H1 (cell line): Measurements from ENCODE around the gene TBC1D16. TPM values are rescaled to one million over a fixed set of nuclear protein-coding genes. Genes with fewer than 3 reads are reported as not detected.
A peak's percentile ranks its signal among the peaks of the same experiment; 100 is the strongest.

ENCODE experiments used
- CTCF ChIA-PET: fragments of 300-600 bp; sonication (Branson Sonifier 250); formaldehyde crosslinking; loops from one replicate; lab custom pipeline; 2021; ENCODE audit not compliant: partially characterized antibody; lab: Charles Lee
- POLR2A ChIA-PET: fragments of 300-600 bp; sonication (Branson Sonifier 250); formaldehyde crosslinking; loops from one replicate; lab custom pipeline; 2021; ENCODE audit warnings: inconsistent platforms; ENCODE audit not compliant: partially characterized antibody; lab: Charles Lee
- DNase-seq, 2 experiments: peaks; one replicate each; pipeline versions ENCODE4 v3.0.0 to v3.0.0-alpha.2; 2010 to 2022; ENCODE audit warnings: low spot score in 2 of 2, low read depth in 1 of 2, mixed read lengths in 1 of 2
- FAIRE-seq: peaks from 2 replicates; lab custom pipeline; 2011; peaks lifted over from hg19 to GRCh38; lab: Jason Lieb, UNC
- H2AFZ ChIP-seq: 2 replicates; pipeline ENCODE4 v1.8.1; 2012; ENCODE audit warnings: low read length, inconsistent platforms
- H2AK5ac ChIP-seq: 2 replicates; pipeline ENCODE4 v1.6.1; 2013; ENCODE audit warnings: low read depth, low read length
- H2BK120ac ChIP-seq: replicated peaks from 2 replicates; pipeline ENCODE3; 2013; ENCODE audit warnings: low read depth, low read length, inconsistent platforms
- H2BK12ac ChIP-seq: 2 replicates; pipeline ENCODE4 v1.6.1; 2013; ENCODE audit warnings: low read depth, low read length
- H2BK15ac ChIP-seq: 2 replicates; pipeline ENCODE4 v1.6.1; 2013; ENCODE audit warnings: low read length
- H2BK20ac ChIP-seq: 2 replicates; pipeline ENCODE4 v1.6.1; 2013; ENCODE audit warnings: low read length
- H2BK5ac ChIP-seq: 2 replicates; pipeline ENCODE4 v1.6.1; 2013; ENCODE audit warnings: low read depth, low read length
- H3K14ac ChIP-seq: 2 replicates; pipeline ENCODE4 v1.6.1; 2013; ENCODE audit warnings: inconsistent platforms; ENCODE audit not compliant: insufficient read length
- H3K18ac ChIP-seq: 2 replicates; pipeline ENCODE4 v1.6.1; 2013; ENCODE audit warnings: low read length; ENCODE audit errors: extremely low read depth
- H3K23ac ChIP-seq: 2 replicates; pipeline ENCODE4 v1.6.1; 2013; ENCODE audit warnings: inconsistent platforms; ENCODE audit not compliant: insufficient read length
- H3K23me2 ChIP-seq: 2 replicates; pipeline ENCODE4 v1.6.1; 2013; ENCODE audit warnings: low read depth, low read length
- H3K27ac ChIP-seq: 2 replicates; pipeline ENCODE4 v1.6.1; 2011; ENCODE audit warnings: low read depth, low read length, inconsistent platforms
- H3K27me3 ChIP-seq, 4 experiments: replicated peaks in 1 of 4; 1 replicate in 1 of 4; 2 replicates in 3 of 4; pipeline versions ENCODE4 v1.6.1 to v1.8.1; 2011 to 2013; ENCODE audit warnings: low read length in 3 of 4, mild to moderate bottlenecking in 3 of 4, inconsistent platforms in 2 of 4, mixed read lengths in 2 of 4, moderate library complexity in 1 of 4; ENCODE audit not compliant: control insufficient read depth in 3 of 4, insufficient read depth in 3 of 4; ENCODE audit errors: extremely low read depth in 1 of 4
- H3K36me3 ChIP-seq, 4 experiments: 2 replicates each; pipeline versions ENCODE4 v1.6.1 to v1.8.1; 2011 to 2013; ENCODE audit warnings: mild to moderate bottlenecking in 4 of 4, low read length in 3 of 4, moderate library complexity in 2 of 4, control low read depth in 1 of 4, inconsistent platforms in 1 of 4; ENCODE audit not compliant: insufficient read depth in 4 of 4, control insufficient read depth in 2 of 4
- H3K4ac ChIP-seq: replicated peaks from 2 replicates; pipeline ENCODE3; 2013; ENCODE audit warnings: low read length, low read depth, mixed read lengths, inconsistent platforms; ENCODE audit not compliant: insufficient read length
- H3K4me1 ChIP-seq, 4 experiments: replicated peaks in 1 of 4; 1 replicate in 1 of 4; 2 replicates in 3 of 4; pipeline versions ENCODE4 v1.6.1 to v1.8.1; 2011 to 2013; ENCODE audit warnings: low read length in 3 of 4, inconsistent platforms in 2 of 4, mixed read lengths in 1 of 4; ENCODE audit not compliant: insufficient read depth in 4 of 4, control insufficient read depth in 3 of 4
- H3K4me2 ChIP-seq, 2 experiments: 2 replicates each; pipeline versions ENCODE4 v1.6.1 to v1.8.1; 2011 to 2013; ENCODE audit warnings: low read depth in 2 of 2, low read length in 2 of 2, control low read depth in 1 of 2, inconsistent platforms in 1 of 2, mild to moderate bottlenecking in 1 of 2; ENCODE audit not compliant: insufficient read depth in 1 of 2
- H3K4me3 ChIP-seq, 4 experiments: fragments of 200-600, 300-600 bp in 1 of 4; sonication (generic), shearing (Covaris generic), sonication (Bioruptor Twin) in 1 of 4; 2 replicates each; pipeline versions ENCODE4 v1.5.1 to v1.8.1; 2011 to 2016; ENCODE audit warnings: low read length in 4 of 4, low read depth in 3 of 4, control low read depth in 2 of 4, inconsistent platforms in 2 of 4, mild to moderate bottlenecking in 2 of 4, mixed read lengths in 1 of 4, moderate library complexity in 1 of 4; ENCODE audit not compliant: insufficient read depth in 2 of 4; ENCODE audit errors: extremely low read depth in 1 of 4
- H3K56ac ChIP-seq: replicated peaks from 2 replicates; pipeline ENCODE3; 2013; ENCODE audit warnings: low read depth, mild to moderate bottlenecking, mixed read lengths, low read length, inconsistent platforms; ENCODE audit not compliant: insufficient read length
- H3K79me1 ChIP-seq: 2 replicates; pipeline ENCODE4 v1.6.1; 2013; ENCODE audit warnings: low read depth, low read length, control low read depth
- H3K79me2 ChIP-seq, 2 experiments: 2 replicates each; pipeline versions ENCODE4 v1.6.1 to v1.8.1; 2012 to 2013; ENCODE audit warnings: low read length in 2 of 2, mild to moderate bottlenecking in 2 of 2, inconsistent platforms in 1 of 2; ENCODE audit not compliant: insufficient read depth in 2 of 2, control insufficient read depth in 1 of 2
- H3K9ac ChIP-seq, 4 experiments: replicated peaks in 1 of 4; 1 replicate in 1 of 4; 2 replicates in 3 of 4; pipeline versions ENCODE4 v1.6.1 to v1.8.1; 2011 to 2013; ENCODE audit warnings: low read depth in 3 of 4, low read length in 3 of 4, control low read depth in 2 of 4, mild to moderate bottlenecking in 2 of 4, moderate library complexity in 2 of 4, inconsistent platforms in 1 of 4; ENCODE audit errors: extremely low read depth in 1 of 4
- H3K9me3 ChIP-seq, 2 experiments: 2 replicates each; pipeline versions ENCODE4 v1.6.1 to v1.8.1; 2012 to 2013; ENCODE audit warnings: mild to moderate bottlenecking in 2 of 2, moderate library complexity in 2 of 2, control low read depth in 1 of 2, inconsistent platforms in 1 of 2, low read depth in 1 of 2, low read length in 1 of 2, mixed read lengths in 1 of 2; ENCODE audit not compliant: insufficient read depth in 2 of 2
- H4K20me1 ChIP-seq, 2 experiments: replicated peaks in 1 of 2; 2 replicates each; pipeline versions ENCODE3 to v1.8.1; 2011 to 2013; ENCODE audit warnings: inconsistent platforms in 2 of 2, low read length in 2 of 2, mild to moderate bottlenecking in 1 of 2; ENCODE audit not compliant: insufficient read depth in 2 of 2, control insufficient read depth in 1 of 2
- H4K5ac ChIP-seq: 2 replicates; pipeline ENCODE4 v1.6.1; 2013; ENCODE audit warnings: low read length, low read depth, mixed read lengths, inconsistent platforms; ENCODE audit not compliant: insufficient read length
- H4K8ac ChIP-seq: 2 replicates; pipeline ENCODE4 v1.8.0; 2013; ENCODE audit warnings: mild to moderate bottlenecking, moderate library complexity, low read length, inconsistent platforms; ENCODE audit not compliant: insufficient read depth; ENCODE audit errors: extremely low read depth
- H4K91ac ChIP-seq: replicated peaks from 2 replicates; pipeline ENCODE3; 2013; ENCODE audit warnings: low read length, mixed read lengths, inconsistent platforms; ENCODE audit not compliant: insufficient read length
- SRF ChIP-seq: IDR thresholded peaks from 2 replicates; pipeline ENCODE4 v1.6.1; 2011; ENCODE audit warnings: mild to moderate bottlenecking, low read depth, low read length, moderate library complexity
- WGBS, 2 experiments: shearing (Covaris generic) in 1 of 2; methylation state at CpG; one replicate each; pipeline versions ENCODE4 v1.1.6 to v1.1.7; 2013 to 2015; ENCODE audit warnings: low lambda C conversion rate in 2 of 2, mixed read lengths in 2 of 2, inconsistent platforms in 1 of 2, low coverage in 1 of 2, missing lambda C conversion rate in 1 of 2; ENCODE audit not compliant: insufficient replicate concordance in 2 of 2, insufficient coverage in 1 of 2, insufficient read length in 1 of 2; ENCODE audit errors: extremely low coverage in 1 of 2, missing lambda C conversion rate in 1 of 2; 5-methylcytosine and 5-hydroxymethylcytosine counted together
- polyA plus RNA-seq, 7 experiments: library from polyadenylated mRNA; depleted of rRNA in 3 of 7; stranded (reverse) in 5 of 7; unstranded in 2 of 7; fragments of >200 nt in 5 of 7; fragments of 200-250 nt in 2 of 7; gene quantifications; 1 replicate in 5 of 7; 2 replicates in 1 of 7; 4 replicates in 1 of 7; pipeline versions ENCODE4 v1.2.1 to v1.2.3, GENCODE V29; 2011 to 2013; ENCODE audit warnings: missing spikeins in 2 of 7, mixed read lengths in 2 of 7
- total RNA-seq: library from RNA; stranded (reverse); fragmentation: NEBNext Ultra II Directional; extraction: Animal tissue kit (Norgen Biotek cat#: 25700); gene quantifications from 2 replicates; pipeline ENCODE4 v1.2.1, GENCODE V29; 2021

Gene TBC1D16
- total and polyA plus RNA-seq, 2 of the 8 experiments (the other 6 are each of a cell fraction or from before 2014, with no cell fraction given) = 21.1 to 109 TPM

GRCh38 chr17:80081596-80081995, 45.9 kb upstream of the TBC1D16 start:
- Histone ChIP-seq H2BK120ac (no peak overlapping the region), H4K91ac (no peak overlapping the region), H3K27me3 (no peaks in the 10 kb centered on the region), H4K5ac (no peak overlapping the region), H2AK5ac (no peak overlapping the region), H2AFZ (no peak overlapping the region), H3K27ac (no peak overlapping the region; the same call in 1 of the 2 replicates), H2BK5ac (no peak overlapping the region), H4K20me1 (no peaks in the 10 kb centered on the region), H3K79me1 (no peaks in the 10 kb centered on the region), H3K18ac (no peak overlapping the region), H3K23ac (no peak overlapping the region), H3K4ac (no peak overlapping the region), H3K4me2 (no peak overlapping the region), H3K9ac (no peak overlapping the region), H4K8ac (no peak overlapping the region), H3K79me2 (no peaks in the 10 kb centered on the region), H3K36me3 (no peaks in the 10 kb centered on the region), H2BK12ac (0 out of 2 replicates have a peak overlapping the region, but pooled peaks have one; percentile 2), H3K4me3 (no peak overlapping the region), H2BK20ac (no peak overlapping the region), H2BK15ac (no peak overlapping the region), H3K23me2 (no peaks in the 10 kb centered on the region), H3K14ac (no peak overlapping the region), H3K9me3 (no peaks in the 10 kb centered on the region), H3K56ac (no peak overlapping the region), H3K4me1 (peaks cover 0 to 8% (median 1%) of the 10 kb centered on the region in 4 experiments; a peak in 5 of 7 replicates)
- no peak for FAIRE-seq
- no peak for DNase-seq
- ChIA-PET CTCF (interaction anchor here (0.8 to 5.8 kb wide), 21 partner anchors 10 to 124 kb away, joined by 3 to 44 read pairs (median 4); partner anchors contain the start of gene GAA), POLR2A (interaction anchor here (0.7 to 1.7 kb wide), 4 partner anchors 11 to 63 kb away, joined by 3 to 6 read pairs (median 4); partner anchors contain the start of gene GAA)
- WGBS, 2 experiments = 90% methylated on average over 14 of the region's 14 CpGs; no CpG with 5 or more reads in 1 of the 2 experiments
- no peak for TF ChIP-seq SRF
